Suprapubic skin (tissue), 4 donors: Measurements from ENCODE around the gene GCNA. TPM values are rescaled to one million over a fixed set of nuclear protein-coding genes. Genes with fewer than 3 reads are reported as not detected.

Experiments used
- DNase-seq, 2 donors: peaks; one replicate each; pipeline ENCODE4 v3.0.0-alpha.2; 2019; ENCODE audit warnings: low spot score in 2 of 2
- H3K27ac ChIP-seq: fragments of 200-600 bp; sonication (generic); one replicate; pipeline ENCODE4 v1.5.1; 2019
- H3K27me3 ChIP-seq: fragments of 200-600 bp; sonication (generic); one replicate; pipeline ENCODE4 v1.5.1; 2019
- H3K36me3 ChIP-seq: fragments of 200-600 bp; sonication (generic); one replicate; pipeline ENCODE4 v1.5.1; 2019
- H3K4me1 ChIP-seq: fragments of 200-600 bp; sonication (generic); one replicate; pipeline ENCODE4 v1.5.1; 2019
- H3K4me3 ChIP-seq: fragments of 200-600 bp; sonication (generic); one replicate; pipeline ENCODE4 v1.5.1; 2019; ENCODE audit warnings: mild to moderate bottlenecking
- H3K9me3 ChIP-seq: fragments of 200-600 bp; sonication (generic); one replicate; pipeline ENCODE4 v1.5.1; 2019
- EP300 ChIP-seq: sonication (generic); formaldehyde crosslinking; IDR thresholded peaks from one replicate; pipeline ENCODE4 v1.6.1; 2017; ENCODE audit warnings: antibody characterized with exemption
- POLR2A ChIP-seq, 2 donors: fragments of 450-650 bp; IDR thresholded peaks; one replicate each; pipeline ENCODE4 v1.6.1; 2017; ENCODE audit warnings: antibody characterized with exemption in 2 of 2, mild to moderate bottlenecking in 2 of 2, moderate library complexity in 2 of 2
- POLR2AphosphoS5 ChIP-seq, 3 donors: sonication (generic); formaldehyde crosslinking; IDR thresholded peaks; one replicate each; pipeline ENCODE4 v1.6.1; 2017; ENCODE audit warnings: antibody characterized with exemption in 3 of 3
- WGBS: methylation state at CpG from one replicate; pipeline ENCODE4 v1.1.5; 2018; 5-methylcytosine and 5-hydroxymethylcytosine counted together
- total RNA-seq, 4 donors: library from RNA; depleted of rRNA; stranded (reverse); fragments of >200 nt; gene quantifications; one replicate each; pipeline ENCODE4 v1.1.0, GENCODE V29; 2016
- TF ChIP-seq, protein P1 (sequence below), 2 donors: fragments of 200-600 bp in 1 of 2; fragments of 450-650 bp in 1 of 2; sonication (generic) in 1 of 2; IDR thresholded peaks; one replicate each; pipeline ENCODE4 v1.5.1; 2016 to 2019; ENCODE audit warnings: antibody characterized with exemption in 2 of 2, mild to moderate bottlenecking in 1 of 2, moderate library complexity in 1 of 2

The GCNA gene, protein sequence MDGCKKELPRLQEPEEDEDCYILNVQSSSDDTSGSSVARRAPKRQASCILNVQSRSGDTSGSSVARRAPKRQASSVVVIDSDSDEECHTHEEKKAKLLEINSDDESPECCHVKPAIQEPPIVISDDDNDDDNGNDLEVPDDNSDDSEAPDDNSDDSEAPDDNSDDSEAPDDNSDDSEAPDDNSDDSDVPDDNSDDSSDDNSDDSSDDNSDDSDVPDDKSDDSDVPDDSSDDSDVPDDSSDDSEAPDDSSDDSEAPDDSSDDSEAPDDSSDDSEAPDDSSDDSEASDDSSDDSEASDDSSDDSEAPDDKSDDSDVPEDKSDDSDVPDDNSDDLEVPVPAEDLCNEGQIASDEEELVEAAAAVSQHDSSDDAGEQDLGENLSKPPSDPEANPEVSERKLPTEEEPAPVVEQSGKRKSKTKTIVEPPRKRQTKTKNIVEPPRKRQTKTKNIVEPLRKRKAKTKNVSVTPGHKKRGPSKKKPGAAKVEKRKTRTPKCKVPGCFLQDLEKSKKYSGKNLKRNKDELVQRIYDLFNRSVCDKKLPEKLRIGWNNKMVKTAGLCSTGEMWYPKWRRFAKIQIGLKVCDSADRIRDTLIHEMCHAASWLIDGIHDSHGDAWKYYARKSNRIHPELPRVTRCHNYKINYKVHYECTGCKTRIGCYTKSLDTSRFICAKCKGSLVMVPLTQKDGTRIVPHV
- total RNA-seq: 1 to 10 TPM in 2 of 4 donors, under 1 TPM in 2; 0.47 to 5.5 (median 0.99) TPM

DNA sequence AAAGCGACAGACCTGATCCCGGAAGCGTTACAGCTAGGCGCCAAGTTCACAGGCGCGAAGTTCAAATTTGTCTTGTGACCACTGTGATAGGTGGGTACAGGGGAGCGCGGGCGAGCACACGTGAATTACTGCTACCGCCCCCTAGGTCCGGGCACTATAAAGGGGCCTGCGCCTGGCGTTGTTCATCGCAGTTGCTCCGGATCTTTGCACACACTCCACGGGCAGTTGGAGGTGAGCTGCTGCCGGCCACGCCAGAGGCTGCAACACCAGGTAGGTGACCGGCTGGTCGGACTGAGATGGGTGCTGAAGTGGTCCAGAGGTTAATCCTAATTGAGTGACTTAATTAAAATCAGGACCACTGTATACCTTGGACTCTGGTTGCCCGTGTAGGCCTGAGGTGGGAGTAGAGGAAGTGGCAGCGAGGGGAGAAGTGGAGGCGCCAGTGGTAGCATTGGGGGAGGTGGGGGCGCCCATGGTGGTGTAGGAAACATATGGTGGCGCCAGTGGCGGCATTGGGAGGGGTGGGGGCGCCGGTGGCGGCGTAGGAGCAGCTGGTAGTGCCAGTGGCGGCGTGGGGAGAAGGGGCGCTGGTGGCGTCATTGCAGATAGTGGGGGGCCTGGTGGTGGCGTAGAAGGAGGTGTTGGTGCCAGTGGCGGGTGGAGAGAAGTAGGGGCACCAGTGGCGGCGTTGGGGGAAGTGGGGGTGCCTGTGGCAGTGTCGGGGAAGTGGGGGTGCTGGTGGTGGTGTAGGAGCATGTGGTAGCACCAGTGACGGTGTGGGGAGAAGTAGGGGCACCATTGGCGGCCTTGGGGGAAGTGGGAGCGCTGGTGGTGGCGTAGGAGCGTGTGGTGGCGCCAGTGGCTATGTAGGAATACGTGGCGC is at the start of gene GCNA:
TSS of gene GCNA (plus strand) at position 185 of the 883 bp plus-strand sequence. CDS start 2,385 bp downstream, outside the sequence.
- WGBS: 93% methylated on average over 48 of the region's 48 CpGs
- no peak for TF ChIP-seq POLR2A (IDR thresholded peaks at IDR 0.05)
- TF ChIP-seq EP300: no peak
- no peak for TF ChIP-seq POLR2AphosphoS5 (IDR thresholded peaks at IDR 0.05)
- TF ChIP-seq, protein P1, sequence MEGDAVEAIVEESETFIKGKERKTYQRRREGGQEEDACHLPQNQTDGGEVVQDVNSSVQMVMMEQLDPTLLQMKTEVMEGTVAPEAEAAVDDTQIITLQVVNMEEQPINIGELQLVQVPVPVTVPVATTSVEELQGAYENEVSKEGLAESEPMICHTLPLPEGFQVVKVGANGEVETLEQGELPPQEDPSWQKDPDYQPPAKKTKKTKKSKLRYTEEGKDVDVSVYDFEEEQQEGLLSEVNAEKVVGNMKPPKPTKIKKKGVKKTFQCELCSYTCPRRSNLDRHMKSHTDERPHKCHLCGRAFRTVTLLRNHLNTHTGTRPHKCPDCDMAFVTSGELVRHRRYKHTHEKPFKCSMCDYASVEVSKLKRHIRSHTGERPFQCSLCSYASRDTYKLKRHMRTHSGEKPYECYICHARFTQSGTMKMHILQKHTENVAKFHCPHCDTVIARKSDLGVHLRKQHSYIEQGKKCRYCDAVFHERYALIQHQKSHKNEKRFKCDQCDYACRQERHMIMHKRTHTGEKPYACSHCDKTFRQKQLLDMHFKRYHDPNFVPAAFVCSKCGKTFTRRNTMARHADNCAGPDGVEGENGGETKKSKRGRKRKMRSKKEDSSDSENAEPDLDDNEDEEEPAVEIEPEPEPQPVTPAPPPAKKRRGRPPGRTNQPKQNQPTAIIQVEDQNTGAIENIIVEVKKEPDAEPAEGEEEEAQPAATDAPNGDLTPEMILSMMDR (IDR thresholded peaks at IDR 0.05): no peak
- no peaks in the 10 kb centered on the region for H3K27me3 ChIP-seq
- DNase-seq: no peak
- no peak within 1 kb of the TSS for H3K4me3 ChIP-seq
- H3K27ac ChIP-seq: no peak within 1 kb of the TSS
- H3K4me1 ChIP-seq: no peaks in the 10 kb centered on the region
- no peaks in the 10 kb centered on the region for H3K9me3 ChIP-seq
- H3K36me3 ChIP-seq: peaks cover 19% of the 10 kb centered on the region

DNA sequence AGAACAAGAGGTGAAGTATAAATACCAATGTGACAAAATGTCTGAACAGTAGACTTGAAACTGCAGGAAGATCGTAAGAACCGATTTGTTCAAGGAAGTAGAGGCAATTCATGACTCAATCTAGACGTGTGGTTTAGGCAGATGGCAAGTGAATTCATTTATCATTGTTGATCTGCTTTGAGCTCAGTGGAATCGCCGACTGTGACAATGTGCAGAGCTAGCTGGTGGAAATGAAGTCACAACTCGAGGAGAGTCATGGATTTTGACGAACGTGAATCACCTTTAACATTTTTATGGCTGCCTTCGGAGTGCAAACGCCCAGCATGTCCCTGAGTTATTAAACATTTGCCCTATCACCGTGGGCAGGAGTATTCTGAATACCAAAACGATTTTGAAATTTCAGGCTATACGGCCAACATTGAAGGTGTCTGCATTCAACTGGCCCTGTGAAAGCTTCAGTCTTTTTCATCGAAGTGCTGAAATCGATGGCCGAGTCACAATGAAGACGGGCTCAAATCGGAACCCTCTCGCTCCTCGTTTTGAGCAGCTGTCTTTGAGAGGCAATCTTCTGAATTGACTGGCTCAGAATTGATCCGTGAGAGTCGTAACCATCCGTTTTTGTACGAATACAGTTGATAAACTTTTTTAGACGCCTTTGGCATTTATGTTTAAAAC is 46.0 kb upstream of the GCNA start:
- H3K36me3 ChIP-seq: no peaks in the 10 kb centered on the region
- peaks cover 14% of the 10 kb centered on the region for H3K4me1 ChIP-seq
- no peak for DNase-seq
- no peaks in the 10 kb centered on the region for H3K27me3 ChIP-seq
- H3K27ac ChIP-seq: peak overlapping the region; percentile 95
- TF ChIP-seq, protein P1 (IDR thresholded peaks at IDR 0.05): no peak
- TF ChIP-seq POLR2AphosphoS5 (IDR thresholded peaks at IDR 0.05) (no peak), EP300 (no peak), POLR2A (IDR thresholded peaks at IDR 0.05) (no peak)
- WGBS: 34% methylated on average over 25 of the region's 25 CpGs
- peak overlapping the region; percentile 70 for H3K4me3 ChIP-seq
- H3K9me3 ChIP-seq: no peaks in the 10 kb centered on the region

DNA sequence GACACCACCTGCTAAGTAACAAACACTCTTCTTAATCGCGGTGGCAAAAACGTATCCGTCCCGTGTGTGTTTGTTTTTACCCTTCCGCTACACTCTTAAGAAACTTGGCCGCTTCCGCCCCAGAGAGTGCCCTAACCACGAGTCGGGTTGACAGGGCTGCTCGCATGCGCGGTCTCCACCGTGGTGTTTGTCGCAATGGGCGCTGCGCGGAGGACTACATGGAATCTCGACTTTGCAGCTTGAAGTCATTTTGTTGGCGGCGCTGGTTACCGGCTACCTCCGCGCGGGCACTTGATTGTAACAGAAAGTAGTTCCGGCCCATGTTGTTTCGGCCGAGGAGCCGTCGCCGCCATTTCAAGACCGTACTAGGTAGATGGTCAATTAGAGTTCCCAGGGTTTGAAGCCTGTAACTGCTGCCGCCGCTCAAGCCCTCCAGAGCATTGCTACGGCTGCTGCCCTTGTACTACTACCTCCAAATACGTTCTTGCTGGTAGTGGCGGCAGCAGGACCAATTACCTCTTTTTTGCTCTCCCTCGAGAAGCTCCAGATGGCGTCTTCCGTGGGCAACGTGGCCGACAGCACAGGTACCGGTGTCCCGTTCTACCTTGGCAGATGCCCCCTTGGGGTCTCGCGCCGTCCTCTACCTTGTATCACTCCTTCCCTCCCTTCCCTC is 45.3 kb upstream of the GCNA start, which contains the start of gene OGT:
TSS of gene OGT (plus strand) at position 352 of the 673 bp plus-strand sequence. CDS start at position 548, 196 bp downstream.
- peak; percentile 26 to 62 for TF ChIP-seq POLR2A (IDR thresholded peaks at IDR 0.05)
- TF ChIP-seq, protein P1 (IDR thresholded peaks at IDR 0.05): no peak
- TF ChIP-seq POLR2AphosphoS5 (IDR thresholded peaks at IDR 0.05): peak in 2 of 3 donors; percentile 48 to 93
- TF ChIP-seq EP300: no peak
- 27% methylated on average over 47 of the region's 47 CpGs for WGBS

DNA sequence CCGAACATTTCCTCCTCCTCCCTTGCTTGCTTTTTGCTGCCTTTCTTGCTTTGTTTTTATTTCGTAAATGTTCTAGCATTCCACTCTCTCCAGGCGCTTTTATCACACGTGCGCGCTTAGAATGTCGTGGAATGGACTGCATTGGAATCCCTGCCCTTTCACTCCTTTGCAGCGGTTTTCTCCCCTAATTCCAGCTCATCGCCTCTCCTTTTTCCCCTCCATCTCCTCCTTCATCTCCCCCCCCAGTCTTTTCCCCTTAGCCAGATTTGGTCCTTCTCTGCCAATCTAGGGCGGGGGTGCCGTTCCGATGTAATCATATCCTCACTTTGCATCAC is 44.8 kb upstream of the GCNA start:
- peak overlapping the region; percentile 70 for H3K4me3 ChIP-seq
- 37% methylated on average over 12 of the region's 12 CpGs for WGBS
- H3K27me3 ChIP-seq: no peaks in the 10 kb centered on the region
- H3K36me3 ChIP-seq: no peaks in the 10 kb centered on the region
- H3K4me1 ChIP-seq: peaks cover 24% of the 10 kb centered on the region
- H3K9me3 ChIP-seq: no peaks in the 10 kb centered on the region
- H3K27ac ChIP-seq: peak overlapping the region; percentile 95
- TF ChIP-seq, protein P1 (IDR thresholded peaks at IDR 0.05): no peak
- no peak for TF ChIP-seq EP300
- TF ChIP-seq POLR2AphosphoS5 (IDR thresholded peaks at IDR 0.05): no peak
- no peak for TF ChIP-seq POLR2A (IDR thresholded peaks at IDR 0.05)
- DNase-seq: no peak

More for the DNA sequence above, 45.3 kb upstream of the GCNA start, which contains the start of gene OGT:
- Histone ChIP-seq H3K4me1 (peaks cover 20% of the 10 kb centered on the region), H3K27me3 (no peaks in the 10 kb centered on the region), H3K9me3 (no peaks in the 10 kb centered on the region), H3K36me3 (no peaks in the 10 kb centered on the region), H3K4me3 (peak within 1 kb of the TSS; percentile 70), H3K27ac (peak within 1 kb of the TSS; percentile 95)
- DNase-seq: peak; percentile 97
